Activated CD4-positive, alpha-beta T cell treated with anti-CD3 and anti-CD28 coated beads for 36 hours (primary cell): ENCODE measurements around the gene NLRC5. TPM values are rescaled to one million over a fixed set of nuclear protein-coding genes. Genes with fewer than 3 reads are reported as not detected.
"Not testable (repeated sequence)": the region's sequence is repeated elsewhere in the genome, so short reads cannot be mapped to it uniquely, and the experiment has no call there.

Experiments used
- ATAC-seq: fragments of 200-7000 bp; cut with Tn5 transposase; one replicate; pipeline ENCODE4 v1.10.0; 2021; ENCODE audit warnings: mild to moderate bottlenecking, moderate library complexity
- CTCF ChIA-PET: fragments of 350-600 bp; sonication (Branson Sonifier 250); formaldehyde crosslinking; loops from one replicate; lab custom pipeline; 2021; ENCODE audit warnings: antibody characterized with exemption; lab: Charles Lee
- POLR2A ChIA-PET: fragments of 350-600 bp; sonication (Branson Sonifier 250); formaldehyde crosslinking; loops from one replicate; lab custom pipeline; 2021; ENCODE audit warnings: antibody characterized with exemption, inconsistent platforms; lab: Charles Lee
- DNase-seq: peaks from one replicate; pipeline ENCODE4 v3.0.0-alpha.2; 2020
- H3K27ac Mint-ChIP-seq: one replicate; pipeline ENCODE4 v1.8.0; 2021; ENCODE audit warnings: mixed read lengths
- H3K27me3 Mint-ChIP-seq: one replicate; pipeline ENCODE4 v1.8.0; 2021; ENCODE audit warnings: mixed read lengths
- H3K36me3 Mint-ChIP-seq: one replicate; pipeline ENCODE4 v1.8.0; 2021; ENCODE audit warnings: low read depth, mixed read lengths
- H3K4me1 Mint-ChIP-seq: one replicate; pipeline ENCODE4 v1.8.0; 2021; ENCODE audit warnings: mixed read lengths
- H3K4me3 Mint-ChIP-seq: one replicate; pipeline ENCODE4 v1.8.0; 2021; ENCODE audit warnings: mild to moderate bottlenecking, moderate library complexity, mixed read lengths
- H3K9me3 Mint-ChIP-seq: one replicate; pipeline ENCODE4 v1.8.0; 2021; ENCODE audit warnings: low read depth, mixed read lengths
- intact Hi-C, 2 experiments: fragments of 100-400 bp; cut with DNase I in 1 of 2; cut with micrococcal nuclease in 1 of 2; formaldehyde crosslinking; loops; one replicate each; pipeline versions ENCODE4 v1.14.2 to v1.15.1; 2022 to 2024; cut with DNase I, micrococcal nuclease
- total RNA-seq, 2 experiments: library from RNA; stranded (reverse); gene quantifications; one replicate each; pipeline ENCODE4 v1.2.3, GENCODE V29; 2021

NLRC5 gene
- total RNA-seq, 2 experiments from 2014 or later = 143 to 175 TPM

- Mint-ChIP-seq H3K27ac (peak overlapping the region; percentile 47), H3K4me1 (peaks cover 16% of the 10 kb centered on the region), H3K27me3 (no peaks in the 10 kb centered on the region), H3K9me3 (no peaks in the 10 kb centered on the region), H3K4me3 (no peak overlapping the region), H3K36me3 (peaks cover 49% of the 10 kb centered on the region)
- ChIA-PET CTCF (interaction anchor here (0.5 to 3.2 kb wide), 3 partner anchors 89 to 906 kb away, joined by 3 to 14 read pairs (median 3); no protein-coding TSS in a partner anchor), POLR2A (no interaction called here)
- intact Hi-C loops = no loop called here
- ATAC-seq (no peak), DNase-seq (no peak)
Measured at GRCh38 chr16:57054338-57054737, 65.0 kb downstream of the NLRC5 start.

GRCh38 chr16:57054771-57055170, 65.4 kb downstream of the NLRC5 start:
- ChIA-PET POLR2A (no interaction called here), CTCF (interaction anchor here (0.5 to 3.2 kb wide), 3 partner anchors 90 to 906 kb away, joined by 3 to 14 read pairs (median 3); no protein-coding TSS in a partner anchor)
- Mint-ChIP-seq H3K9me3 (no peaks in the 10 kb centered on the region), H3K4me3 (no peak overlapping the region), H3K4me1 (peaks cover 15% of the 10 kb centered on the region), H3K27me3 (no peaks in the 10 kb centered on the region), H3K36me3 (peaks cover 52% of the 10 kb centered on the region), H3K27ac (peak overlapping the region; percentile 47)
- intact Hi-C loops = no loop called here
- ATAC-seq (no peak), DNase-seq (no peak)

GRCh38 chr16:57055671-57056070, 66.3 kb downstream of the NLRC5 start:
- Mint-ChIP-seq H3K4me3 (no peak overlapping the region), H3K36me3 (peaks cover 52% of the 10 kb centered on the region), H3K4me1 (peaks cover 13% of the 10 kb centered on the region), H3K27ac (no peak overlapping the region), H3K9me3 (no peaks in the 10 kb centered on the region), H3K27me3 (no peaks in the 10 kb centered on the region)
- intact Hi-C loops = no loop called here
- ChIA-PET CTCF (interaction anchor here (0.7 kb wide), 1 partner anchor 23 kb away, joined by 3 read pairs; no protein-coding TSS in a partner anchor), POLR2A (no interaction called here)
- ATAC-seq = no peak
- DNase-seq = no peak

GRCh38 chr16:57058291-57058861, 69.0 kb downstream of the NLRC5 start:
- Mint-ChIP-seq H3K27ac (peak overlapping the region; percentile 47), H3K4me1 (no peaks in the 10 kb centered on the region), H3K4me3 (no peak overlapping the region), H3K36me3 (peaks cover 45% of the 10 kb centered on the region), H3K27me3 (no peaks in the 10 kb centered on the region), H3K9me3 (no peaks in the 10 kb centered on the region)
- ChIA-PET POLR2A (no interaction called here), CTCF (interaction anchor here (0.8 kb wide), 1 partner anchor 94 kb away, joined by 4 read pairs; no protein-coding TSS in a partner anchor)
- DNase-seq (no peak), ATAC-seq (no peak)
- intact Hi-C loops = no loop called here

GRCh38 chr16:57060323-57061083, 71.1 kb downstream of the NLRC5 start:
- no peaks in the 10 kb centered on the region for H3K9me3 Mint-ChIP-seq
- POLR2A ChIA-PET = no interaction called here
- intact Hi-C loops = no loop called here
- ATAC-seq (no peak), DNase-seq (no peak)
- no peak overlapping the region for H3K4me3 Mint-ChIP-seq
- no peaks in the 10 kb centered on the region for H3K4me1 Mint-ChIP-seq
- CTCF ChIA-PET = interaction anchor here (0.7 to 1.1 kb wide), 2 partner anchors 76 to 102 kb away, joined by 3 read pairs; no protein-coding TSS in a partner anchor
- H3K27me3 Mint-ChIP-seq = no peaks in the 10 kb centered on the region
- H3K36me3 Mint-ChIP-seq = peaks cover 36% of the 10 kb centered on the region
- H3K27ac Mint-ChIP-seq = peak overlapping the region; percentile 3

- no peaks in the 10 kb centered on the region for H3K27me3 Mint-ChIP-seq
- POLR2A ChIA-PET = interaction anchor here (0.5 kb wide), 1 partner anchor 104 kb away, joined by 3 read pairs; no protein-coding TSS in a partner anchor
- no peak for DNase-seq
- intact Hi-C loops = no loop called here
- no peak overlapping the region for H3K4me3 Mint-ChIP-seq
- no peaks in the 10 kb centered on the region for H3K4me1 Mint-ChIP-seq
- no peaks in the 10 kb centered on the region for H3K9me3 Mint-ChIP-seq
- peaks cover 32% of the 10 kb centered on the region for H3K36me3 Mint-ChIP-seq
- peak overlapping the region; percentile 3 for H3K27ac Mint-ChIP-seq
- ATAC-seq = no peak
- CTCF ChIA-PET = interaction anchor here (0.6 to 1.5 kb wide), 5 partner anchors 9 to 103 kb away, joined by 3 to 5 read pairs (median 3); no protein-coding TSS in a partner anchor
Measured at GRCh38 chr16:57061084-57061905, 71.9 kb downstream of the NLRC5 start.

GRCh38 chr16:57062329-57062728, 73.0 kb downstream of the NLRC5 start:
- ChIA-PET POLR2A (interaction anchor here (0.5 kb wide), 1 partner anchor 11 kb away, joined by 3 read pairs; no protein-coding TSS in a partner anchor), CTCF (interaction anchor here (0.6 to 1.5 kb wide), 5 partner anchors 10 to 214 kb away, joined by 3 to 5 read pairs (median 3); no protein-coding TSS in a partner anchor)
- Mint-ChIP-seq H3K4me3 (no peak overlapping the region), H3K9me3 (no peaks in the 10 kb centered on the region), H3K27me3 (no peaks in the 10 kb centered on the region), H3K4me1 (no peaks in the 10 kb centered on the region), H3K36me3 (peaks cover 35% of the 10 kb centered on the region), H3K27ac (peak overlapping the region; percentile 16)
- intact Hi-C loops = no loop called here
- DNase-seq (no peak), ATAC-seq (no peak)

GRCh38 chr16:57063189-57063588, 73.8 kb downstream of the NLRC5 start:
- ATAC-seq, H3K4me3 Mint-ChIP-seq, H3K4me1 Mint-ChIP-seq, H3K9me3 Mint-ChIP-seq, intact Hi-C loops, H3K27me3 Mint-ChIP-seq, DNase-seq, H3K27ac Mint-ChIP-seq: not testable (repeated sequence)
- ChIA-PET CTCF (interaction anchor here (0.6 kb wide), 1 partner anchor 308 kb away, joined by 6 read pairs; no protein-coding TSS in a partner anchor), POLR2A (interaction anchor here (1.2 kb wide), 1 partner anchor 21 kb away, joined by 4 read pairs; no protein-coding TSS in a partner anchor)
- peaks cover 27% of the 10 kb centered on the region for H3K36me3 Mint-ChIP-seq

- no peaks in the 10 kb centered on the region for H3K9me3 Mint-ChIP-seq
Measured at GRCh38 chr16:57064995-57065394, 75.6 kb downstream of the NLRC5 start.

GRCh38 chr16:57066625-57067024, 77.3 kb downstream of the NLRC5 start:
- ATAC-seq = peak; percentile 34
- peak overlapping the region; percentile 18 for H3K27ac Mint-ChIP-seq
- H3K27me3 Mint-ChIP-seq = no peaks in the 10 kb centered on the region
- ChIA-PET CTCF (interaction anchor here (0.6 to 2.4 kb wide), 5 partner anchors 56 to 350 kb away, joined by 3 to 11 read pairs (median 3); no protein-coding TSS in a partner anchor), POLR2A (no interaction called here)
- H3K36me3 Mint-ChIP-seq = peaks cover 31% of the 10 kb centered on the region
- DNase-seq = no peak
- no peaks in the 10 kb centered on the region for H3K9me3 Mint-ChIP-seq
- H3K4me1 Mint-ChIP-seq = peaks cover 13% of the 10 kb centered on the region
- intact Hi-C loops = no loop called here
- no peak overlapping the region for H3K4me3 Mint-ChIP-seq

More at GRCh38 chr16:57064995-57065394, 75.6 kb downstream of the NLRC5 start:
- Mint-ChIP-seq H3K27me3 (no peaks in the 10 kb centered on the region), H3K4me3 (no peak overlapping the region), H3K4me1 (peaks cover 4% of the 10 kb centered on the region), H3K36me3 (peaks cover 35% of the 10 kb centered on the region), H3K27ac (peak overlapping the region; percentile 14)
- no peak for ATAC-seq
- intact Hi-C loops = no loop called here
- CTCF ChIA-PET = interaction anchor here (0.6 kb wide), 1 partner anchor 209 kb away, joined by 3 read pairs; no protein-coding TSS in a partner anchor
- POLR2A ChIA-PET = no interaction called here
- DNase-seq = no peak
